BJ (cell line): Measurements from ENCODE around the gene MTA3. TPM values are rescaled to one million over a fixed set of nuclear protein-coding genes. Genes with fewer than 3 reads are reported as not detected.
"Not testable (repeated sequence)": the region's sequence is repeated elsewhere in the genome, so short reads cannot be mapped to it uniquely, and the experiment has no call there.

ENCODE experiments used
- CTCF ChIA-PET: fragments of 350-600 bp; formaldehyde crosslinking; extraction: SDS; loops from one replicate; lab custom pipeline; 2021; ENCODE audit warnings: antibody characterized with exemption, inconsistent platforms; lab: Yijun Ruan, JAX
- POLR2A ChIA-PET: fragments of 300-600 bp; sonication (Branson Sonifier 250); formaldehyde crosslinking; extraction: SDS; loops from one replicate; lab custom pipeline; 2021; ENCODE audit warnings: antibody characterized with exemption; lab: Charles Lee
- DNase-seq: peaks from one replicate; pipeline ENCODE4 v3.0.0-alpha.2; 2011; ENCODE audit warnings: low read depth
- H3K27me3 ChIP-seq: 2 replicates; pipeline ENCODE4 v1.6.0; 2011; ENCODE audit warnings: low read length; ENCODE audit not compliant: control insufficient read depth, insufficient read depth
- H3K36me3 ChIP-seq: 2 replicates; pipeline ENCODE4 v1.5.1; 2011; ENCODE audit warnings: low read length; ENCODE audit not compliant: control insufficient read depth, insufficient read depth
- H3K4me3 ChIP-seq: 2 replicates; pipeline ENCODE4 v1.5.1; 2011; ENCODE audit warnings: low read depth, mild to moderate bottlenecking, control low read depth, low read length
- polyA plus RNA-seq: library from polyadenylated mRNA; depleted of rRNA; stranded (reverse); fragments of >200 nt; gene quantifications from 2 replicates; pipeline ENCODE4 v1.2.3, GENCODE V29; 2011
- TF ChIP-seq, protein P1 (sequence below): IDR thresholded peaks from 2 replicates; pipeline ENCODE4 v1.5.1; 2011; ENCODE audit warnings: low read depth, mild to moderate bottlenecking, control low read depth, inconsistent platforms, low read length, moderate library complexity; ENCODE audit not compliant: insufficient read depth

The MTA3 gene
- polyA plus RNA-seq, 1 experiment = 23.2 TPM

DNA sequence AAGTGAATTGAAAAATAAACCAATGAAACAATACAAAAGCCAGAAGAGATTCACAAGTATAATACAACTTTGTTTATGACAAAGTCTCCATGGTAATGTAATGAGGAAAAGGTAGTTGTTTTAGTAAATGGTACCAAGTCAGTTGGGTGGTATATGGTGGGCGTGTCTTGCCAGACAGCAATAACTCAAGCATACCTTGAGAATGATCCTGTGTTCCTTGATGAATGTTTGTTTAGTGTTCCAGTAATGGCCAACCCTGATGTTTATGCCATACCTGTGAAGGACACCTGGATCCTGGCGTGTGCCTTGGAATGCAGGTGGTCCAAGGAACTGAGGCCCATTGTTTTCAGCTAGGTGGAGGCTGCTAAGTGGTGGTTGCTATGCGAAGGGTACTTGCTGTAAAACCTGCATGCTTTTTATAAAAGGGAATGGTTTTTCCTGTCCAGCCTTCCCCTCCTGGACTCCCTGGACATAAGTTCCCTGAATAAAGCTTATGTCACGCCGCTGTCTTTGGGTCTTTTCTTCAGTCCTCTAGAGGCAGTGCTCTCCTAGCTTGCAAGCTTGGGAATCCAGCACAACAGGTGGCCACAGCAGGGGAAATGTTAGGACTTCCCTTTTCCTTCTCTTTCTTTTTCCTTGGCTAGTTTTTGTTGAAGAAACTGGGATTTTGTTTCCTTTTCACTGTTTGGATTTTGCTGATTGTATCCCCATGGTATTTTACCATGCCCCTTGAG is 54.7 kb downstream of the MTA3 start:
- Histone ChIP-seq H3K4me3 (no peak overlapping the region), H3K36me3 (peaks cover 4% of the 10 kb centered on the region), H3K27me3 (no peaks in the 10 kb centered on the region)
- CTCF ChIA-PET = no interaction called here
- POLR2A ChIA-PET = no interaction called here
- no peak for DNase-seq
- TF ChIP-seq, protein P1, sequence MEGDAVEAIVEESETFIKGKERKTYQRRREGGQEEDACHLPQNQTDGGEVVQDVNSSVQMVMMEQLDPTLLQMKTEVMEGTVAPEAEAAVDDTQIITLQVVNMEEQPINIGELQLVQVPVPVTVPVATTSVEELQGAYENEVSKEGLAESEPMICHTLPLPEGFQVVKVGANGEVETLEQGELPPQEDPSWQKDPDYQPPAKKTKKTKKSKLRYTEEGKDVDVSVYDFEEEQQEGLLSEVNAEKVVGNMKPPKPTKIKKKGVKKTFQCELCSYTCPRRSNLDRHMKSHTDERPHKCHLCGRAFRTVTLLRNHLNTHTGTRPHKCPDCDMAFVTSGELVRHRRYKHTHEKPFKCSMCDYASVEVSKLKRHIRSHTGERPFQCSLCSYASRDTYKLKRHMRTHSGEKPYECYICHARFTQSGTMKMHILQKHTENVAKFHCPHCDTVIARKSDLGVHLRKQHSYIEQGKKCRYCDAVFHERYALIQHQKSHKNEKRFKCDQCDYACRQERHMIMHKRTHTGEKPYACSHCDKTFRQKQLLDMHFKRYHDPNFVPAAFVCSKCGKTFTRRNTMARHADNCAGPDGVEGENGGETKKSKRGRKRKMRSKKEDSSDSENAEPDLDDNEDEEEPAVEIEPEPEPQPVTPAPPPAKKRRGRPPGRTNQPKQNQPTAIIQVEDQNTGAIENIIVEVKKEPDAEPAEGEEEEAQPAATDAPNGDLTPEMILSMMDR = no peak

GRCh38 chr2:42624047-42624446 is 55.6 kb downstream of the MTA3 start:
- H3K4me3 ChIP-seq = no peak overlapping the region
- DNase-seq = no peak
- CTCF ChIA-PET = no interaction called here
- POLR2A ChIA-PET = no interaction called here
- TF ChIP-seq, protein P1 = no peak
- peaks cover 4% of the 10 kb centered on the region for H3K36me3 ChIP-seq
- H3K27me3 ChIP-seq = no peaks in the 10 kb centered on the region

- CTCF ChIA-PET, DNase-seq, H3K4me3 ChIP-seq, H3K36me3 ChIP-seq, H3K27me3 ChIP-seq, POLR2A ChIA-PET: not testable (repeated sequence)
Measured at GRCh38 chr2:42628024-42628423, 59.6 kb downstream of the MTA3 start.

DNA sequence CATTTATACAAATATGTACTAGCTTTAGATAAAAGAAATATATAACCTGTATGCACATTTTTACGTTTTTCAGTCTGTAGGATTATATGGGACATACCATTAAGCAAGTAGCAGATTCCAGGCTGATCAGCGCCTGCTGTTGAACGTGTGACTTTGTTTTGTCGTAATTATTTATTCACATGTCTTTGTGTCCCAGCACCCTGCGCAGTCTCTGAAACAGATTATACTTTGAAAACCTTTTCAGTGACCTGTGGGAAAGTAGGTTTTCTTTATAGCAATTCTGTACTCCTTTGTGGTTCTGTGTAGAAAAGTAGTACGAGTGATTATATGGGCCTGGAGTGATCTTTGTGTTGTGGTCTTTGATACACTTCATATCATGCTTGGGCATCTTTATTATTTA is 68.5 kb downstream of the MTA3 start:
- ChIA-PET CTCF (interaction anchor here (0.9 kb wide), 1 partner anchor 1313 kb away, joined by 3 read pairs; no protein-coding TSS in a partner anchor), POLR2A (no interaction called here)
- no peaks in the 10 kb centered on the region for H3K36me3 ChIP-seq
- TF ChIP-seq, protein P1 = no peak
- DNase-seq = no peak
- no peaks in the 10 kb centered on the region for H3K27me3 ChIP-seq
- no peak overlapping the region for H3K4me3 ChIP-seq

DNA sequence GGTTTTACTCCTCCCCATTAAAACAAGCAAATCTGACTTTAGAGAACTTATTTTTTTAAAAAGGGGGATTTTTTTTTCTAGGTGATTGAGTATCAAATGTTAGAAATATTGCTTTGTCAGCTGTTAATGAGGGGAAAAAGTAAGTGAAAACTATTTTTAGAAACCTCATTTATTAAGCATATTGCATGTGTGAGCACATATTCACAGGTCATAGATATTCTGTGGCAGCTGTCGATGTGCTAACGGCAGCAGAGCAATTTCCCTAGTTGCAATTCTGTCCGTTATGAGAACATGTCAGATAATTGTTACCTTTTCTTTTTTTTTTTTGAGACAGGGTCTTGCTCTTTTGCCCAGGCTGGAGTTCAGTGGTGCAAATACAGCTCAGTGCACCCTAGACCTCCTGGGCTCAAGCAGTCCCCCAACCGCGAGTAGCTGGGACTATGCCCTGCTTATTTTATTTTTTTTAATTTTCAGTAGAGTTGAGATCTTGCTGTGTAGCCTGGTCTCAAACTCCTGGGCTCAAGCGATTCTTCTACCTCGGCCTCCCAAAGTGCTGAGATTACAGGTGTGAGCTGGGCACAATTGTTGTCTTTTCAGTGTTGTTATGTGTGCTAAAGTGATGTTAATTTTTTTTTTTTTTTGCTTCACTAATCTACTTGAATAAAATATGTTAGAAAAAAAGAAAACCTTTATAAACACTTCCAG is 69.8 kb downstream of the MTA3 start:
- no peaks in the 10 kb centered on the region for H3K36me3 ChIP-seq
- no peak overlapping the region for H3K4me3 ChIP-seq
- ChIA-PET POLR2A (no interaction called here), CTCF (interaction anchor here (0.7 kb wide), 1 partner anchor 13 kb away, joined by 3 read pairs; no protein-coding TSS in a partner anchor)
- H3K27me3 ChIP-seq = no peaks in the 10 kb centered on the region
- TF ChIP-seq, protein P1 = no peak
- no peak for DNase-seq
